ENCODE data around the gene TJP2. TPM values are rescaled to one million over a fixed set of nuclear protein-coding genes. Genes with fewer than 3 reads are reported as not detected.

The TJP2 gene
- total and polyA plus RNA-seq, 2 of the 4 experiments (the other 2 are of a cell fraction) = 38.3 to 49.3 TPM

DNA sequence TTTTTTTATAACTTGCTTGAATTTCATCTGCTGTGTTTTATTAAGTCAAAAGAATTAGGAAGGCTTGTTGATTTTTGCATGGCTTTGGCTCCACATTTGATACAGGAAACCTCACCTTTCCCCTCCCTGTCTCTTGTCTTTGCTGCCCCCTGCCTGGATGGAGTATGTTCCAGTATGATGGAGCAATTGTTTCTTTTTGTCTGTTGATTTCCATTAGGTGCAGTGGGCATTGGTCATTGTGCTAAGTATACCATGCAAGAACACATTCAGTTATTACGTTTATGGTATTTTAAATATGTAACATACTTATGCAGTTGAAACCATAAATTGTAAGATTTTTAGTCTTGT lies 19.6 kb downstream of the TJP2 start:
- intact Hi-C loops (cut with micrococcal nuclease) = loop anchor here (1.0 to 5.0 kb wide), 3 partner anchors 71 to 156 kb away; partner anchors contain the start of gene FXN

More for the DNA sequence above, 19.6 kb downstream of the TJP2 start:
- Histone ChIP-seq H3K9me1 (ENCODE audit: insufficient read depth, low read length) (peaks cover 4% of the 10 kb centered on the region; the same call in 1 of the 2 replicates), H3K36me3 (ENCODE audit: control insufficient read depth, insufficient read depth, low read length) (no peaks in the 10 kb centered on the region), H2BK5ac (ENCODE audit: low read depth, low read length, poor library complexity, severe bottlenecking) (no peak overlapping the region), H2AFZ (replicated peaks; ENCODE audit: low read length, poor library complexity) (no peak overlapping the region), H2BK120ac (ENCODE audit: low read depth, low read length) (no peak overlapping the region), H3K56ac (ENCODE audit: extremely low read depth, insufficient read depth, low read length) (no peak overlapping the region), H3K9me3 (ENCODE audit: control insufficient read depth, insufficient read depth, low read length) (no peaks in the 10 kb centered on the region), H2BK20ac (ENCODE audit: low read depth, low read length) (no peak overlapping the region), H3K23ac (ENCODE audit: low read depth, low read length) (peak overlapping the region; percentile 88; the same call in 1 of the 2 replicates), H3K4me1 (ENCODE audit: control insufficient read depth, insufficient read depth, low read length) (peaks cover 5% of the 10 kb centered on the region; the same call in 1 of the 2 replicates), H2AK5ac (ENCODE audit: low read depth, low read length) (no peak overlapping the region), H4K20me1 (ENCODE audit: insufficient read depth, low read length) (peaks cover 18% of the 10 kb centered on the region; the same call in 1 of the 2 replicates), H3K27ac (ENCODE audit: insufficient read depth, low read length) (no peak overlapping the region), H4K91ac (ENCODE audit: insufficient read depth, low read depth, low read length) (no peak overlapping the region), H3K4me2 (ENCODE audit: low read depth, low read length) (no peak overlapping the region), H3K4me3 (ENCODE audit: insufficient read depth, low read depth, low read length) (no peak overlapping the region), H3K18ac (ENCODE audit: low read depth, low read length) (no peak overlapping the region), H4K8ac (ENCODE audit: low read depth in 2 of 2, low read length in 2 of 2) (no peak overlapping the region), H3K27me3 (ENCODE audit: control insufficient read depth, insufficient read depth, low read length) (no peaks in the 10 kb centered on the region), H2BK15ac (ENCODE audit: low read depth, low read length) (no peak overlapping the region), H2AK9ac (replicated peaks; ENCODE audit: low read depth, low read length, poor library complexity) (no peak overlapping the region), H4K5ac (ENCODE audit: low read depth, low read length) (no peak overlapping the region), H3K79me1 (ENCODE audit: low read depth in 1 of 2, low read length in 2 of 2) (peaks cover 34 to 67% of the 10 kb centered on the region in 2 experiments), H3K9ac (ENCODE audit: low read depth, low read length) (no peak overlapping the region), H3K4ac (ENCODE audit: low read depth, low read length) (no peak overlapping the region), H3K14ac (replicated peaks; ENCODE audit: low read depth, low read length) (no peak overlapping the region)
- WGBS, 2 experiments (ENCODE audit: extremely low coverage in 2 of 2, insufficient read length in 1 of 2) = no CpG with 5 or more reads among the region's 1 CpG
- CTCF ChIA-PET = interaction anchor here (0.6 to 7.4 kb wide), 16 partner anchors 8 to 158 kb away, joined by 3 to 47 read pairs (median 4); partner anchors contain the start of gene FXN
- BruUV-seq (replicated peaks) = no TSS peak
- dilution Hi-C loops (cut with HindIII; ENCODE audit: low sequenced_read_pairs, unreplicated experiment) = no loop called here
- POLR2A ChIA-PET (ENCODE audit: unreplicated experiment) = no interaction called here
- DNase-seq (no peak), ATAC-seq (ENCODE audit: low read depth) (no peak)
- in situ Hi-C loops (cut with MboI; ENCODE audit: low sequenced_read_pairs) = no loop called here
- TF ChIP-seq RAD21 (IDR thresholded peaks at IDR 0.05; ENCODE audit: low read length) = no peak
- no peak for TF ChIP-seq RFX5 (IDR thresholded peaks at IDR 0.05; ENCODE audit: low read depth, low read length)
- TF ChIP-seq POLR2A (IDR thresholded peaks at IDR 0.05; ENCODE audit: low read depth, low read length) = no peak
- peak; percentile 9; the same call in 1 of the 2 replicates for TF ChIP-seq CTCF (conservative IDR thresholded peaks at IDR 0.05; ENCODE audit: low read depth, low read length)
- TF ChIP-seq BHLHE40 (IDR thresholded peaks at IDR 0.05; ENCODE audit: low read depth, low read length) = no peak
- TF ChIP-seq MAZ (IDR thresholded peaks at IDR 0.05; ENCODE audit: borderline replicate concordance, low read depth, low read length) = no peak
- TF ChIP-seq, protein P1, sequence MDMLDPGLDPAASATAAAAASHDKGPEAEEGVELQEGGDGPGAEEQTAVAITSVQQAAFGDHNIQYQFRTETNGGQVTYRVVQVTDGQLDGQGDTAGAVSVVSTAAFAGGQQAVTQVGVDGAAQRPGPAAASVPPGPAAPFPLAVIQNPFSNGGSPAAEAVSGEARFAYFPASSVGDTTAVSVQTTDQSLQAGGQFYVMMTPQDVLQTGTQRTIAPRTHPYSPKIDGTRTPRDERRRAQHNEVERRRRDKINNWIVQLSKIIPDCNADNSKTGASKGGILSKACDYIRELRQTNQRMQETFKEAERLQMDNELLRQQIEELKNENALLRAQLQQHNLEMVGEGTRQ (IDR thresholded peaks at IDR 0.05; ENCODE audit: low read depth, low read length) = no peak
